Spinal cord (tissue), 10 donors: Measurements from ENCODE around the gene SNX8. TPM values are rescaled to one million over a fixed set of nuclear protein-coding genes. Genes with fewer than 3 reads are reported as not detected.
"Not testable (repeated sequence)": the region's sequence is repeated elsewhere in the genome, so short reads cannot be mapped to it uniquely, and the experiment has no call there.

Experiments
- DNase-seq, 6 donors: peaks; one replicate each; pipeline versions ENCODE4 v3.0.0 to v3.0.0-alpha.2; 2013 to 2015; ENCODE audit warnings: low spot score in 6 of 6, low read depth in 4 of 6
- H3K27ac ChIP-seq: one replicate; pipeline ENCODE4 v1.5.1; 2013; ENCODE audit warnings: low read depth, low read length, control low read depth
- H3K27me3 ChIP-seq: one replicate; pipeline ENCODE4 v1.6.1; 2013; ENCODE audit warnings: low read length; ENCODE audit not compliant: control insufficient read depth, insufficient read depth
- H3K36me3 ChIP-seq: one replicate; pipeline ENCODE4 v1.6.1; 2013; ENCODE audit warnings: low read length; ENCODE audit not compliant: control insufficient read depth, insufficient read depth
- H3K4me1 ChIP-seq: one replicate; pipeline ENCODE4 v1.6.1; 2013; ENCODE audit warnings: low read length; ENCODE audit not compliant: control insufficient read depth, insufficient read depth
- H3K4me3 ChIP-seq: one replicate; pipeline ENCODE4 v1.5.1; 2013; ENCODE audit warnings: low read depth, low read length, control low read depth
- H3K9me3 ChIP-seq: one replicate; pipeline ENCODE4 v1.6.1; 2013; ENCODE audit warnings: low read length; ENCODE audit not compliant: control insufficient read depth, insufficient read depth
- WGBS: methylation state at CpG from one replicate; pipeline ENCODE4 v1.1.5; 2013; ENCODE audit warnings: missing lambda C conversion rate; ENCODE audit not compliant: insufficient coverage; 5-methylcytosine and 5-hydroxymethylcytosine counted together
- polyA plus RNA-seq, 2 donors: library from polyadenylated mRNA; unstranded; fragments of 120-200 nt; gene quantifications; one replicate each; pipeline ENCODE4 v1.2.1, GENCODE V29; 2013; ENCODE audit not compliant: insufficient read length in 2 of 2
- total RNA-seq, 2 donors: library from RNA; depleted of rRNA in 1 of 2; stranded (reverse); fragments of 120-200 nt in 1 of 2; fragments of >200 nt in 1 of 2; gene quantifications; one replicate each; pipeline versions ENCODE4 v1.2.3 to v1.2.4, GENCODE V29; 2013 to 2014
- donor health status: healthy.

The SNX8 gene
- total and polyA plus RNA-seq, 4 donors: 12.2 to 36.9 (median 23.9) TPM

DNA sequence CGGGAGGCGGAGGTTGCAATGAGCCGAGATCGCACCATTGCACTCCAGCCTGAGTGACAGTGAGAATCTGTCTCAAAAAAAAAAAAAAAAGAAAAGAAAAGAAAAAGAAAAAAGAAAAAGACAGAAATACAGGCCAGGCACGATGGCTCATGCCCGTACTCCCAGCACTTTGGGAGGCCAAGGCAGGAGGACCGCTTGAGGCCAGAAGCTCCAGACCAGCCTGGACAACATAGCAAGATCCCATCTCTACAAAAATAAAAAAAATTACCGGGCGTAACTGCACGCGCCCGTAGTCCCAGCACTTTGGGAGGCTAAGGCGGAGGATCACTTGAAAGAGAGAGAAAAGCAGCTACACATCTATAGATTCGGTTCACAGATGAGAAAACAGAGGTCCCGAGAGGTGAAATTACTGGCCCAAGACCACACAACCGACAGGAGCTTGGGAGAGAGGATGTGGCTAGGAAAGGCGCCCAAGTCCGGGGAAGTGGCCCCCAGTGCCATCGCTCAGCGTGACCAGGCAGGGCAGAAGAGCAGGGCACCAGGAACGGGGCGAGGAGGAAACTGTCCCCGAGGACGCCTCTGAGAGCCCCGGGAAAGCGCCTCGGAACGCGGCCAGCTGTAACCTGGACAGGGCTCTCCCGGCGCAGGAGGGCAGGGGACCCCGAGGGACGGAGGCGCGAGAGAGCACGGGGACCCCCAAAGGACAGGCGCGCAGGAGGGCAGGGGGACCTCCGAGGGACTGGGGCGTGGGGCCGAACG lies 612 bp downstream of the SNX8 start:
- no peaks in the 10 kb centered on the region for H3K36me3 ChIP-seq
- H3K27ac ChIP-seq: no peak overlapping the region
- 17% methylated on average over 34 of the region's 42 CpGs for WGBS
- H3K4me3 ChIP-seq: peak overlapping the region; percentile 78
- H3K27me3 ChIP-seq: no peaks in the 10 kb centered on the region
- no peaks in the 10 kb centered on the region for H3K9me3 ChIP-seq
- peaks cover 13% of the 10 kb centered on the region for H3K4me1 ChIP-seq
- DNase-seq: peak in 1 of 6 donors; percentile 15

- WGBS: 93% methylated on average over 14 of the region's 17 CpGs
- H3K27me3 ChIP-seq: no peaks in the 10 kb centered on the region
- no peak overlapping the region for H3K4me3 ChIP-seq
- H3K4me1 ChIP-seq: peaks cover 13% of the 10 kb centered on the region
- no peak for DNase-seq
- H3K27ac ChIP-seq: no peak overlapping the region
- no peaks in the 10 kb centered on the region for H3K9me3 ChIP-seq
- no peaks in the 10 kb centered on the region for H3K36me3 ChIP-seq
These were observed 1.8 kb downstream of the SNX8 start for GRCh38 chr7:2312267-2312929.

DNA sequence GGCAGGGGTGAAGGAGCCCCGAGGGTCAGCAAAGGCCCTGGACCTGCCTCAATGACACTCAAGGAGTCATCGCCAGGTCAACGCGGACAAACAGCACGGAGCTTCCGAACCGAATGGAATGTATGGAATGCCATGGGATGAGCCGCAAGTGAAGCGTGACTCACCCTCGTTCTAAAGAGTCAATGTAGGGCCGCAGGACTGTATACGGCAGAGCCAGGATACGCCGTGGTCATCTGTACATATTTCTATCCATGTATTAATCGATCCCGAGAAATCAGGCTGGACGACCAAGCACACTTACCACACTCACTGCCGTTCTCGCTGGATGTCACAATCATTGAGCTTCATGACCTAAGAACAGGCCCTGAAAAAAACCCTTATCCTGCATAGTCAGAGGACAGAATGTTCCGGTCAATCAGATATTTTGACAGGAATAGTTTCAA lies 4.3 kb downstream of the SNX8 start:
- H3K27me3 ChIP-seq: no peaks in the 10 kb centered on the region
- peaks cover 13% of the 10 kb centered on the region for H3K4me1 ChIP-seq
- H3K4me3 ChIP-seq: no peak overlapping the region
- H3K36me3 ChIP-seq: no peaks in the 10 kb centered on the region
- no peak overlapping the region for H3K27ac ChIP-seq
- no peaks in the 10 kb centered on the region for H3K9me3 ChIP-seq
- no peak for DNase-seq
- WGBS: 63% methylated on average over 20 of the region's 20 CpGs

DNA sequence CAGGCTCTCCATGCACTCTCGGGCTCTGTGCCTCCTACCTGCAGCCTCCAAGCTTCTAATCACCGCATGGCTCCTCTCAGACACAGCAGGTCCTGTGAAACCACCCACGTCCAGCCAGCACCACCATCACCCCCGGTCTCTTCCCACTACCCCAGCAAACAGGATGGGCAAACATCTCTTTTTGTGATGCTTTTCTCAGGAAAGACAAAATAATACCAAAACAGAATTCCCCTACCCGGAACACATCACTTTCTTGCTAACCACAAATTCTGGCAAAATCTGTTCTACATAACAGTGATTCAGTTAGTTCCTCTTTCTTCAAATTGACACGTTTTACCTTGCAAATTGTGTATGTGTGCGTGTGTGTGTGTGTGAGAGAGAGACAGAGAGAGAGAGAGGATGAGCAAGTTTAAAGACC lies 6.5 kb downstream of the SNX8 start:
- H3K27ac ChIP-seq: no peak overlapping the region
- no peak overlapping the region for H3K4me3 ChIP-seq
- no peaks in the 10 kb centered on the region for H3K9me3 ChIP-seq
- WGBS: 77% methylated on average over 4 of the region's 7 CpGs
- H3K4me1 ChIP-seq: no peaks in the 10 kb centered on the region
- H3K27me3 ChIP-seq: no peaks in the 10 kb centered on the region
- no peaks in the 10 kb centered on the region for H3K36me3 ChIP-seq
- no peak for DNase-seq

DNA sequence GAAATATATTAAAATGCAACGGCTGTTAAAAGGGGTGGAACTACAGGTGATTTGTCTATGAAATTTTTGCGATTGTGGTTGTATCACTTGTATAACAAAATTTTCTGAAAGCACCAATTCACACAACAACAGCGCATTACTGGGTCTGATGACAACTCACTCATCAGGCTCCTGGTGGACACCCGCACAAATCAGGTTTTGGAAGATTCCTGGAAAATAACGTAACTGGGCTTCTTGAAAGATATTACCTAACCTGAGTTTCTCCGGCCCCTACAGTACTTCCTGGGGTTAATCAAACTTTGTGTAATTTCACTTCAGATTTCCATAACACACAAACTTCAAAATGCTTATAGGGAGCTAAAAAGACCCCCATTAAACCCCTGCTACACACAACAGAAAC lies 7.6 kb downstream of the SNX8 start:
- Histone ChIP-seq H3K27ac (no peak overlapping the region), H3K9me3 (no peaks in the 10 kb centered on the region), H3K4me3 (no peak overlapping the region), H3K36me3 (no peaks in the 10 kb centered on the region), H3K27me3 (no peaks in the 10 kb centered on the region), H3K4me1 (no peaks in the 10 kb centered on the region)
- DNase-seq: no peak
- WGBS: no CpG with 5 or more reads among the region's 6 CpGs

GRCh38 chr7:2305258-2305657 lies 9.0 kb downstream of the SNX8 start:
- no CpG with 5 or more reads among the region's 6 CpGs for WGBS
- not testable (repeated sequence) for DNase-seq, H3K27me3 ChIP-seq, H3K36me3 ChIP-seq, H3K4me1 ChIP-seq, H3K27ac ChIP-seq, H3K9me3 ChIP-seq, H3K4me3 ChIP-seq

GRCh38 chr7:2303520-2303919 lies 10.7 kb downstream of the SNX8 start:
- not testable (repeated sequence) for H3K9me3 ChIP-seq, H3K36me3 ChIP-seq, H3K4me1 ChIP-seq, H3K4me3 ChIP-seq, DNase-seq, H3K27ac ChIP-seq, H3K27me3 ChIP-seq
- WGBS: no CpG with 5 or more reads among the region's 7 CpGs

DNA sequence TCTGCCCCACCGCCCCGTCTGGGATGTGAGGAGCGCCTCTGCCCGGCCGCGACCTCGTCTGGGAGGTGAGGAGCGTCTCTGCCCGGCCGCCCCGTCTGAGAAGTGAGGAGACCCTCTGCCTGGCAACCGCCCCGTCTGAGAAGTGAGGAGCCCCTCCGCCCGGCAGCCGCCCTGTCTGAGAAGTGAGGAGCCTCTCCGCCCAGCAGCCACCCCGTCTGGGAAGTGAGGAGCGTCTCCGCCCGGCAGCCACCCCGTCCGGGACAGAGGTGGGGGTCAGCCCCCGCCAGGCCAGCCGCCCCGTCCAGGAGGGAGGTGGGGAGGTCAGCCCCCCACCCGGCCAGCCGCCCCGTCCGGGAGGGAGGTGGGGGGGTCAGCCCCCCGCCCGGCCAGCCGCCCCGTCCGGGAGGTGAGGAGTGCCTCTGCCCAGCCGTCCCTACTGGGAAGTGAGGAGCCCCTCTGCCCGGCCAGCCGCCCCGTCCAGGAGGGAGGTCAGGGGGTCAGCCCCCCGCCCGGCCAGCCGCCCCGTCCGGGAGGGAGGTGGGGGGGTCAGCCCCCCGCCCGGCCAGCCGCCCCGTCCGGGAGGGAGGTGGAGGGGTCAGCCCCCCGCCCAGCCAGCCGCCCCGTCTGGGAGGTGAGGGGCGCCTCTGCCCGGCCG lies 11.4 kb downstream of the SNX8 start:
- 92% methylated on average over 24 of the region's 55 CpGs for WGBS
- not testable (repeated sequence) for H3K9me3 ChIP-seq, H3K36me3 ChIP-seq, H3K27ac ChIP-seq, H3K4me3 ChIP-seq, H3K4me1 ChIP-seq, H3K27me3 ChIP-seq, DNase-seq

DNA sequence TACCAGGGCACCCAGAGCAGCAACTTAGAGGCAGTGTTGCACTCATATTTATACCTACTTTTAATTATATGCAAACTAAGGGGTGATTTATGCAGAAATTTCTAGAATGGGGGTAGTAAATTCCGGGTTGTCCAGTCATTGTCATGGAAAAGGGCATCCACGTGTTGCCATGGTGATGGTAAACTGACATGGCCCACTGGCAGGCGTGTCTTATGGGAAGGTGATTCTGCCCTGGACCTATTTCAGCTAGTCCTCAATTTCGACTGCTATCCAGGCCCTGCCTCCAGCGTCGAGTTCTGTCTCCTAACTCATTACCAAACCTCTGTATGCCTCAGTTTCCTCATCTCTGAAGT lies 12.8 kb downstream of the SNX8 start:
- H3K27me3 ChIP-seq: no peaks in the 10 kb centered on the region
- H3K9me3 ChIP-seq: no peaks in the 10 kb centered on the region
- H3K4me3 ChIP-seq: no peak overlapping the region
- H3K4me1 ChIP-seq: peaks cover 4% of the 10 kb centered on the region
- 82% methylated on average over 5 of the region's 6 CpGs for WGBS
- DNase-seq: no peak
- no peak overlapping the region for H3K27ac ChIP-seq
- no peaks in the 10 kb centered on the region for H3K36me3 ChIP-seq
